Mononuclear cell (primary cell): ENCODE measurements around the gene MGAT1. TPM values are rescaled to one million over a fixed set of nuclear protein-coding genes. Genes with fewer than 3 reads are reported as not detected.
"Not testable (repeated sequence)": the region's sequence is repeated elsewhere in the genome, so short reads cannot be mapped to it uniquely, and the experiment has no call there.

ENCODE experiments used
- H3K27me3 ChIP-seq: 2 replicates; pipeline ENCODE4 v1.6.0; 2011; ENCODE audit warnings: low read length, control low read depth; ENCODE audit not compliant: insufficient read depth
- H3K4me1 ChIP-seq: 2 replicates; pipeline ENCODE4 v1.5.1; 2011; ENCODE audit warnings: mild to moderate bottlenecking, low read length, control low read depth; ENCODE audit not compliant: insufficient read depth
- H3K4me3 ChIP-seq: 2 replicates; pipeline ENCODE4 v1.5.1; 2011; ENCODE audit warnings: mild to moderate bottlenecking, low read length, moderate library complexity
- H3K9me3 ChIP-seq: 2 replicates; pipeline ENCODE4 v1.5.1; 2011; ENCODE audit warnings: low read depth, mild to moderate bottlenecking, control low read depth, low read length
- total RNA-seq: library from RNA; depleted of rRNA; stranded (reverse); fragments of >200 nt; gene quantifications from one replicate; pipeline ENCODE4 v1.2.3, GENCODE V29; 2012

MGAT1 gene
- total RNA-seq, 1 donor, result 119 TPM

DNA sequence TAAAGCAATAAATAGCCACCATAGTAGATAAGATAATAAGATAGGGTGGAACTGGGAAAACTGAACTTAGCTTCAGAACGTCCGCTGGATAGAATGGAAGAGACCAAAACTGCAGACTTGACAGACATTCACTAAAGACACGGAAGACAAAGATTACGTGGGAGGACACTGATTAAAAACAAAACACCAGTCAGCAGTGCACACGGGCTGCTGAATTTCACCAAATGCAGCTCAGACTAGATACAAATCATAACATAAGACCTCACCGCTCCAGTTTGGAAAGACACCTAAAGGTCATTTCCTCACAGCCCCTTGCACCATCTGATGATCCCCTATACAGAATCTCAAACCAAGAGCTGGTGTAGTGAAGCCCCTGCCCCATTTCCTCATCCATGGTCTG is 59.9 kb downstream of the MGAT1 start:
- no peak overlapping the region for H3K4me3 ChIP-seq
- H3K4me1 ChIP-seq, result no peaks in the 10 kb centered on the region
- H3K9me3 ChIP-seq, result no peaks in the 10 kb centered on the region
- peaks cover 11% of the 10 kb centered on the region for H3K27me3 ChIP-seq

DNA sequence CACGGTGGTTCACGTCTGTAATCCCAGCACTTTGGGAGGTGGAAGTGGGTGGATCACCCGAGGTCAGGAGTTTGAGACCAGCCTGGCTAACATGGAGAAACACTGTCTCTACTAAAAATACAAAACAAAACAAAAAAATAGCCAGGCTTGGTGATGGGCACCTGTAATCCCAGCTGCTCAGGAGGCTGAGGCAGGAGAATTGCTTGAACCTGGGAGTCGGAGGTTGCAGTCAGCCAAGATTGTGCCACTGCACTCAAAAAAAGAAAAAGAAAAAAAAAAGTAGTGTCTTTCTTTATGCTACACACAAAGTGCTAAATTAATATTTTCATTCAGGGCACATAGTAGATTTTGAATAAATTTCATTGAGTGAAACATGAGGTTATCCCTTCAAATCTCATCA is 61.7 kb downstream of the MGAT1 start:
- not testable (repeated sequence) for H3K4me3 ChIP-seq, H3K27me3 ChIP-seq, H3K9me3 ChIP-seq, H3K4me1 ChIP-seq

DNA sequence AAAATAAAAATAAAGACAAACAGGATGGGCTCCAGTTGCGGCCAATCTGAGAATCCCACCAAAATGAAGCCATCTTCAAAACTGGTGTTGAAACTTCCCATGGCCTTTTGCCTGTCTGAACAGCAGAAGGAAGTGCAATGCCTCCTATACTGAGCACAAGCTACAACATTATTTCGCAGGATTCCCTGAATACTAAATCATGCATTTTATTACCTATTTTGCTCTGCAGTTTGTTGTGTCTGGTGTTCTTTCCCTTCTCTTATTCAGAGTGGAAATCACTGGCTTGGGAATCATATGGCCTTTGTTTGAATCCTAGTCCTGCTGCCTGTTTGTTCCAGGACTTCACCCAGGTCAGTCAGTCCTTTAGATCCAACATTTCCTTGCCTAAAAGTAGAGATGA is 62.6 kb downstream of the MGAT1 start, which contains the start of gene OR2Y1:
Gene OR2Y1, minus strand, starts transcription at position 101 of the 400 bp plus-strand sequence. Its CDS starts 0 bp downstream, at position 101.
- Histone ChIP-seq H3K9me3 (no peaks in the 10 kb centered on the region), H3K27me3 (peaks cover 4% of the 10 kb centered on the region), H3K4me1 (no peaks in the 10 kb centered on the region), H3K4me3 (no peak within 1 kb of the TSS)

- no peak overlapping the region for H3K4me3 ChIP-seq
- H3K27me3 ChIP-seq, result peaks cover 4% of the 10 kb centered on the region
- H3K4me1 ChIP-seq, result no peaks in the 10 kb centered on the region
- H3K9me3 ChIP-seq, result no peaks in the 10 kb centered on the region
Observed at GRCh38 chr5:180739271-180739670, 63.3 kb downstream of the MGAT1 start.

- no peaks in the 10 kb centered on the region for H3K4me1 ChIP-seq
- no peaks in the 10 kb centered on the region for H3K27me3 ChIP-seq
- no peaks in the 10 kb centered on the region for H3K9me3 ChIP-seq
- H3K4me3 ChIP-seq, result no peak overlapping the region
Observed at GRCh38 chr5:180736536-180736935, 66.1 kb downstream of the MGAT1 start.

Other genes starting within 250 kb of the MGAT1 start
- gene SCGB3A1, start 211.3 kb downstream of the MGAT1 start, total RNA-seq, result not detected
- 1.3 TPM for gene FLT4, start 153.2 kb downstream of the MGAT1 start, total RNA-seq
- not detected for gene OR2Y1, start 62.7 kb downstream of the MGAT1 start, total RNA-seq
- gene ZFP62, start 58.5 kb upstream of the MGAT1 start, total RNA-seq, result 9.4 TPM
- not detected for gene BTNL8, start 96.4 kb upstream of the MGAT1 start, total RNA-seq
- gene BTNL3, start 186.0 kb upstream of the MGAT1 start, total RNA-seq, result not detected
- 0.21 TPM for gene BTNL9, start 237.5 kb upstream of the MGAT1 start, total RNA-seq